Vagina (tissue), 2 donors: Measurements from ENCODE around the gene NAV2. TPM values are rescaled to one million over a fixed set of nuclear protein-coding genes. Genes with fewer than 3 reads are reported as not detected.

Experiments
- DNase-seq, 2 donors: peaks; one replicate each; pipeline ENCODE4 v3.0.0-alpha.2; 2017; ENCODE audit errors: extremely low spot score in 2 of 2
- H3K27ac ChIP-seq: fragments of 200-600 bp; sonication (generic); one replicate; pipeline ENCODE4 v1.5.1; 2019
- H3K27me3 ChIP-seq: fragments of 200-600 bp; sonication (generic); one replicate; pipeline ENCODE4 v1.5.1; 2019
- H3K36me3 ChIP-seq, 2 donors: fragments of 200-600 bp; sonication (generic); one replicate each; pipeline ENCODE4 v1.5.1; 2017 to 2019
- H3K4me1 ChIP-seq: fragments of 200-600 bp; sonication (generic); one replicate; pipeline ENCODE4 v1.5.1; 2019
- H3K4me3 ChIP-seq, 2 donors: fragments of 200-600 bp; sonication (generic); 1 replicate in 1 of 2; 2 replicates in 1 of 2; pipeline ENCODE4 v1.5.1; 2016 to 2019
- H3K9me3 ChIP-seq: fragments of 200-600 bp; sonication (generic); one replicate; pipeline ENCODE4 v1.5.1; 2019
- CTCF ChIP-seq, 3 experiments: fragments of 450-650 bp in 2 of 3; fragments of 200-600 bp in 1 of 3; sonication (generic) in 1 of 3; IDR thresholded peaks; one replicate each; pipeline ENCODE4 v1.5.1; 2017 to 2019; ENCODE audit warnings: antibody characterized with exemption in 3 of 3, mild to moderate bottlenecking in 2 of 3, moderate library complexity in 2 of 3
- POLR2A ChIP-seq, 2 donors: fragments of 450-650 bp; IDR thresholded peaks; one replicate each; pipeline ENCODE4 v1.6.1; 2017; ENCODE audit warnings: antibody characterized with exemption in 2 of 2, mild to moderate bottlenecking in 2 of 2, moderate library complexity in 2 of 2
- POLR2AphosphoS5 ChIP-seq, 2 donors: sonication (generic); formaldehyde crosslinking; IDR thresholded peaks; one replicate each; pipeline ENCODE4 v1.9.0; 2017; ENCODE audit warnings: antibody characterized with exemption in 2 of 2, mild to moderate bottlenecking in 2 of 2, low read depth in 1 of 2; ENCODE audit not compliant: insufficient read depth in 1 of 2
- intact Hi-C: fragments of 100-400 bp; cut with DNase I; formaldehyde crosslinking; loops from one replicate; pipeline ENCODE4 v1.15.1; 2023
- total RNA-seq: library from RNA; depleted of rRNA; stranded (reverse); fragments of >200 nt; gene quantifications from one replicate; pipeline ENCODE4 v1.2.3, GENCODE V29; 2016

Gene NAV2
- total RNA-seq, 1 donor from 2014 or later = 25.3 TPM

- Histone ChIP-seq H3K4me3 (no peak overlapping the region), H3K36me3 (no peaks in the 10 kb centered on the region), H3K27me3 (no peaks in the 10 kb centered on the region), H3K27ac (no peak overlapping the region), H3K9me3 (no peaks in the 10 kb centered on the region), H3K4me1 (no peaks in the 10 kb centered on the region)
- no peak for DNase-seq
- TF ChIP-seq POLR2AphosphoS5 (IDR thresholded peaks at IDR 0.05; ENCODE audit: insufficient read depth in 1 of 2, low read depth in 1 of 2) = no peak
- no peak for TF ChIP-seq POLR2A (IDR thresholded peaks at IDR 0.05)
- no peak for TF ChIP-seq CTCF (IDR thresholded peaks at IDR 0.05)
- intact Hi-C loops = no loop called here
Measured at GRCh38 chr11:19912958-19913892, 200.6 kb downstream of the NAV2 start.

GRCh38 chr11:19913893-19914249 is 201.2 kb downstream of the NAV2 start:
- no peak for TF ChIP-seq POLR2A (IDR thresholded peaks at IDR 0.05)
- TF ChIP-seq POLR2AphosphoS5 (IDR thresholded peaks at IDR 0.05; ENCODE audit: insufficient read depth in 1 of 2, low read depth in 1 of 2) = no peak
- TF ChIP-seq CTCF (IDR thresholded peaks at IDR 0.05) = no peak
- Histone ChIP-seq H3K9me3 (no peaks in the 10 kb centered on the region), H3K27me3 (no peaks in the 10 kb centered on the region), H3K4me1 (peaks cover 4% of the 10 kb centered on the region), H3K36me3 (no peaks in the 10 kb centered on the region), H3K27ac (no peak overlapping the region), H3K4me3 (no peak overlapping the region)
- no peak for DNase-seq
- intact Hi-C loops = no loop called here

GRCh38 chr11:19915808-19916207 is 203.2 kb downstream of the NAV2 start:
- Histone ChIP-seq H3K27me3 (no peaks in the 10 kb centered on the region), H3K4me1 (peaks cover 11% of the 10 kb centered on the region), H3K27ac (no peak overlapping the region), H3K36me3 (no peaks in the 10 kb centered on the region), H3K9me3 (no peaks in the 10 kb centered on the region), H3K4me3 (no peak overlapping the region)
- intact Hi-C loops = no loop called here
- no peak for TF ChIP-seq CTCF (IDR thresholded peaks at IDR 0.05)
- no peak for TF ChIP-seq POLR2A (IDR thresholded peaks at IDR 0.05)
- no peak for TF ChIP-seq POLR2AphosphoS5 (IDR thresholded peaks at IDR 0.05; ENCODE audit: insufficient read depth in 1 of 2, low read depth in 1 of 2)
- DNase-seq = no peak

GRCh38 chr11:19917069-19917468 is 204.4 kb downstream of the NAV2 start:
- Histone ChIP-seq H3K4me1 (peaks cover 11% of the 10 kb centered on the region), H3K4me3 (no peak overlapping the region), H3K27ac (no peak overlapping the region), H3K36me3 (no peaks in the 10 kb centered on the region), H3K9me3 (no peaks in the 10 kb centered on the region), H3K27me3 (no peaks in the 10 kb centered on the region)
- intact Hi-C loops = no loop called here
- TF ChIP-seq POLR2A (IDR thresholded peaks at IDR 0.05) (no peak), POLR2AphosphoS5 (IDR thresholded peaks at IDR 0.05; ENCODE audit: insufficient read depth in 1 of 2, low read depth in 1 of 2) (no peak), CTCF (IDR thresholded peaks at IDR 0.05) (no peak)
- peak in 1 of 2 donors; percentile 42 for DNase-seq
